PFSK-1 (cell line): ENCODE measurements around the gene GPATCH2.

ENCODE experiments used
- FOXP2 ChIP-seq: optimal IDR thresholded peaks from 2 replicates; pipeline ENCODE3; 2011; ENCODE audit warnings: borderline replicate concordance, control low read depth, inconsistent platforms; ENCODE audit not compliant: insufficient read depth; ENCODE audit errors: extremely low read length, extremely low read depth
- POLR2AphosphoS5 ChIP-seq: IDR thresholded peaks from 2 replicates; pipeline ENCODE4 v1.6.1; 2012; ENCODE audit warnings: low read depth, mild to moderate bottlenecking, control low read depth, low read length, moderate library complexity
- SIN3A ChIP-seq: IDR thresholded peaks from 2 replicates; pipeline ENCODE4 v1.6.1; 2012; ENCODE audit warnings: mild to moderate bottlenecking, low read length, moderate library complexity, borderline replicate concordance; ENCODE audit not compliant: insufficient read depth
- TAF1 ChIP-seq: IDR thresholded peaks from 2 replicates; pipeline ENCODE4 v1.6.1; 2012; ENCODE audit warnings: low read length, control low read depth, borderline replicate concordance; ENCODE audit not compliant: insufficient read depth
- TF ChIP-seq, protein P1 (sequence below), 2 experiments: IDR thresholded peaks; 2 replicates each; pipeline versions ENCODE4 v1.6.1 to v1.8.0; 2011 to 2012; ENCODE audit warnings: low read depth in 2 of 2, low read length in 2 of 2, control low read depth in 1 of 2, inconsistent platforms in 1 of 2, mild to moderate bottlenecking in 1 of 2, moderate library complexity in 1 of 2; ENCODE audit not compliant: insufficient read depth in 1 of 2

The GPATCH2 gene

DNA sequence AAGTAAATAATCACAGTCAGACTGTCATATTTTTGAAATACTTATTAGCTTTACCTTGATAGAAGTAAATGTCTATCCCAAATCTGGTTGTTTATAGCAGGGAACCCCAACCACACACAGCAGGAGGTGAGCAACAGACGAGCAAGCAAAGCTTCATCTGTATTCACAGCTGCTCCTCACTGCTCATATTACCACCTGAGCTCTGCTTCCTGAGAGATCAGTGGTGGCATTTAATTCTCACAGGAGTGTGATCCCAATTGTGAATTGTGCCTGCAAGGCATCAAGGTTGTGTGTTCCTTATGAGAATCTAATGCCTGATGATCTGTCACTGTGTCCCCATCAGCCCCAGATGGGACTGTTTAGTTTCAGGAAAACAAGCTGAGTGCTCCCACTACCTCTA is 104.3 kb downstream of the GPATCH2 start:
- TF ChIP-seq SIN3A (no peak), TAF1 (no peak), POLR2AphosphoS5 (no peak), FOXP2 (no peak)
- TF ChIP-seq, protein P1, sequence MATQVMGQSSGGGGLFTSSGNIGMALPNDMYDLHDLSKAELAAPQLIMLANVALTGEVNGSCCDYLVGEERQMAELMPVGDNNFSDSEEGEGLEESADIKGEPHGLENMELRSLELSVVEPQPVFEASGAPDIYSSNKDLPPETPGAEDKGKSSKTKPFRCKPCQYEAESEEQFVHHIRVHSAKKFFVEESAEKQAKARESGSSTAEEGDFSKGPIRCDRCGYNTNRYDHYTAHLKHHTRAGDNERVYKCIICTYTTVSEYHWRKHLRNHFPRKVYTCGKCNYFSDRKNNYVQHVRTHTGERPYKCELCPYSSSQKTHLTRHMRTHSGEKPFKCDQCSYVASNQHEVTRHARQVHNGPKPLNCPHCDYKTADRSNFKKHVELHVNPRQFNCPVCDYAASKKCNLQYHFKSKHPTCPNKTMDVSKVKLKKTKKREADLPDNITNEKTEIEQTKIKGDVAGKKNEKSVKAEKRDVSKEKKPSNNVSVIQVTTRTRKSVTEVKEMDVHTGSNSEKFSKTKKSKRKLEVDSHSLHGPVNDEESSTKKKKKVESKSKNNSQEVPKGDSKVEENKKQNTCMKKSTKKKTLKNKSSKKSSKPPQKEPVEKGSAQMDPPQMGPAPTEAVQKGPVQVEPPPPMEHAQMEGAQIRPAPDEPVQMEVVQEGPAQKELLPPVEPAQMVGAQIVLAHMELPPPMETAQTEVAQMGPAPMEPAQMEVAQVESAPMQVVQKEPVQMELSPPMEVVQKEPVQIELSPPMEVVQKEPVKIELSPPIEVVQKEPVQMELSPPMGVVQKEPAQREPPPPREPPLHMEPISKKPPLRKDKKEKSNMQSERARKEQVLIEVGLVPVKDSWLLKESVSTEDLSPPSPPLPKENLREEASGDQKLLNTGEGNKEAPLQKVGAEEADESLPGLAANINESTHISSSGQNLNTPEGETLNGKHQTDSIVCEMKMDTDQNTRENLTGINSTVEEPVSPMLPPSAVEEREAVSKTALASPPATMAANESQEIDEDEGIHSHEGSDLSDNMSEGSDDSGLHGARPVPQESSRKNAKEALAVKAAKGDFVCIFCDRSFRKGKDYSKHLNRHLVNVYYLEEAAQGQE (IDR thresholded peaks at IDR 0.05; ENCODE audit: insufficient read depth in 1 of 2, low read depth in 2 of 2, low read length in 2 of 2) = no peak

GRCh38 chr1:217525773-217526490 is 105.0 kb downstream of the GPATCH2 start:
- no peak for TF ChIP-seq FOXP2
- TF ChIP-seq, protein P1 (IDR thresholded peaks at IDR 0.05; ENCODE audit: insufficient read depth in 1 of 2, low read depth in 2 of 2, low read length in 2 of 2) = no peak
- TF ChIP-seq POLR2AphosphoS5 = no peak
- TF ChIP-seq SIN3A = no peak
- no peak for TF ChIP-seq TAF1

- TF ChIP-seq, protein P1 (IDR thresholded peaks at IDR 0.05; ENCODE audit: insufficient read depth in 1 of 2, low read depth in 2 of 2, low read length in 2 of 2) = no peak
- TF ChIP-seq SIN3A (no peak), TAF1 (no peak), POLR2AphosphoS5 (no peak), FOXP2 (no peak)
These were observed 105.9 kb downstream of the GPATCH2 start for GRCh38 chr1:217524787-217525520.

DNA sequence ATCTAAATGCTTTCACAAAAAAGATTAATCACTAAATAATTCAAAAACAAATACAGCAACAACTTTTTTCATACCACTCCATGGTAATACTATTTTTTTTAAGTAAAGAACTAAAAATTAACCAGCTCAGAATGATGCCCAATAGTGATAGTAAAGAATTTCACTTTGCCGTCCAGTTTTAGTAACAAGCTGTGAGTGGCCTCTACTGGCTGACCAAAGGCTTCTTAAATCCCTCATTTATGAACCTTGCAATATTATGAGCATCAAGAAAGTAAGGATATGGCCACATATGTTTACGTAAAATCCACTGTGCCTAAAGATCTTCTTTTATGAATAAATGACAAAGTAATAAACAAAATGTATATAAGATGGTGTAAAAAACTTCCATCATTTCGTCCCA is 108.6 kb downstream of the GPATCH2 start:
- TF ChIP-seq, protein P1 (IDR thresholded peaks at IDR 0.05; ENCODE audit: insufficient read depth in 1 of 2, low read depth in 2 of 2, low read length in 2 of 2) = no peak
- TF ChIP-seq POLR2AphosphoS5 = no peak
- no peak for TF ChIP-seq TAF1
- no peak for TF ChIP-seq FOXP2
- TF ChIP-seq SIN3A = no peak

DNA sequence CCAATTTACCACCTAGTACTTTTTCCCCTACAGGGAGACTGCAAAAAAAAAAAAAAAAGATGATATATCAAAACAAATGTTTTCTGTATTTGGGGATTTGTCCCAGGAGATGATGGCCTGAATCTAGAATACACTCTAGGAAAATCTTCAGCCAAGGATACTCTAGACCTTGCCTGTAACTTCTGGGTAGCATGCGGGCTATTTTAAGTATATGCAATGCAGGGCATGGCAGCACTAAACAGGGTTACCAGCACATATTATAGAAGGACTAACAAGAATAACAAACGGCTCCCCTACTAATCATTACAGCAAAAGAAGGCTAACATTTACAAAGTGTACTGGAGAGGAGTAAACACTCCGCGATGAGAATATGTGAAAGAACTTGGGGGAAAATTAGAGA is 109.6 kb downstream of the GPATCH2 start:
- TF ChIP-seq POLR2AphosphoS5 = no peak
- TF ChIP-seq TAF1 = no peak
- TF ChIP-seq, protein P1 (IDR thresholded peaks at IDR 0.05; ENCODE audit: insufficient read depth in 1 of 2, low read depth in 2 of 2, low read length in 2 of 2) = no peak
- no peak for TF ChIP-seq SIN3A
- no peak for TF ChIP-seq FOXP2
